HUES6 (cell line): ENCODE data around the gene IKBKG.
"Not testable (repeated sequence)": the region's sequence is repeated elsewhere in the genome, so short reads cannot be mapped to it uniquely, and the experiment has no call there.

ENCODE experiments used
- H3K27ac ChIP-seq: 2 replicates; pipeline ENCODE4 v1.7.0; 2013; ENCODE audit warnings: low read depth, mild to moderate bottlenecking, low read length, inconsistent platforms
- H3K27me3 ChIP-seq: 2 replicates; pipeline ENCODE4 v1.6.1; 2013; ENCODE audit warnings: low read length; ENCODE audit not compliant: control insufficient read depth, insufficient read depth
- H3K36me3 ChIP-seq: 2 replicates; pipeline ENCODE4 v1.6.1; 2013; ENCODE audit warnings: low read length; ENCODE audit not compliant: control insufficient read depth, insufficient read depth
- H3K4me1 ChIP-seq: 2 replicates; pipeline ENCODE4 v1.6.1; 2013; ENCODE audit warnings: low read length; ENCODE audit not compliant: control insufficient read depth, insufficient read depth
- H3K4me3 ChIP-seq: 2 replicates; pipeline ENCODE4 v1.5.1; 2013; ENCODE audit warnings: low read depth, low read length
- H3K9ac ChIP-seq: one replicate; pipeline ENCODE4 v1.6.1; 2013; ENCODE audit warnings: mild to moderate bottlenecking, low read length
- H3K9me3 ChIP-seq: 2 replicates; pipeline ENCODE4 v1.6.1; 2013; ENCODE audit warnings: low read depth, low read length; ENCODE audit not compliant: control insufficient read depth, insufficient read depth

IKBKG gene

DNA sequence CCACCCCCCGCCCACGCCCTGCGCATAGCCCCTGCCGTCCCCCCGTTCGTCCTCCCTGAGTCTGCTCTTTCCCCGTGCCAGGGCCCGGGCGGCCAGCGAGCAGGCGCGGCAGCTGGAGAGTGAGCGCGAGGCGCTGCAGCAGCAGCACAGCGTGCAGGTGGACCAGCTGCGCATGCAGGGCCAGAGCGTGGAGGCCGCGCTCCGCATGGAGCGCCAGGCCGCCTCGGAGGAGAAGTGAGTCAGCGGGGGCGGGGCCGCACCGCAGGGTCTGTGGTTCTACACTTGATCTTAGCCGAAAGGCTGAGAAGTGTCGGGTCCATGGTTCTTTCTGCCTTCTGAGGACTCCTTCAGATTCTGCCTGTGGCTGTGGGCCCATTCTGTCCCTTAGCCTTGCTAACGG, 12.9 kb downstream of the IKBKG start:
- H3K9me3 ChIP-seq, H3K36me3 ChIP-seq, H3K4me1 ChIP-seq, H3K27me3 ChIP-seq, H3K9ac ChIP-seq, H3K27ac ChIP-seq, H3K4me3 ChIP-seq: not testable (repeated sequence)

DNA sequence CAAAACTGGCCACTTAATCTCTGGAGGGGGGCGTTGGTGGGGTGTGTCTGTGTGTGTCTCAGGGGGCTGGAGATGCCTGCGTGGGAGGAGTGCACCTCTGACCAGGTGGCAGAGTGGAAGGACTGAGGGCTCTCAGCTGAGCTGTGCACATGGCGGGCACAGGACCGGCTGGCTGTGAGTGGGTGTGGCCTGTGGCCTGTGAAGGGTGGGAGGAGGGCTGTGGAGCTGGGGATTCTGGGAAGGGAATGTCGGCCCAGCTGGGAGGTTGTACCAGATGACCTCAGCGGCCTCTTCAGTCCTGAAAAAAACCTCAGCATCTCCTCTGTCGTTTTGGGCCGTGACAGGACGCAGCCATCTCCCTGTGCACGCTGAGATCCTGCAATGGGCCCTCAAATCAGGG, 14.9 kb downstream of the IKBKG start:
- H3K4me3 ChIP-seq, H3K27me3 ChIP-seq, H3K27ac ChIP-seq, H3K9me3 ChIP-seq, H3K36me3 ChIP-seq, H3K9ac ChIP-seq, H3K4me1 ChIP-seq: not testable (repeated sequence)

DNA sequence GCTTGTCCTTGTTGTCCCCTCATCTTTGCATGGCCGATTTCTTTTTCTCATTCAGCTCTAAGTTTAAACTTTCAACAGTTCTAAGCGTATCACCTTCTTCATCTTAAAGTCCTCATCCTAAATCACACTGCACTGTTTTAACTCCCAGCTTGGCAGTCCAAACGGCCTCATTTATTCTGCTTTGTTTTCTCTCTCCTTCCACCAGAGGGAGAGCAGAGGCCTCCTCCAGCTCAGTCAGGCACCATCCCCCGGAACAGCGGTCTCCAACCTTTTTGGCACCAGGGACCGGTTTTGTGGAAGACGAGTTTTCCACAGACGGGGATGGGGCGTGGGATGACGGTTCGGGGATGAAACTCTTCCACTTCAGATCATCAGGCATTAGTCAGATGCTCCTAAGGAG, 22.9 kb downstream of the IKBKG start:
- H3K4me3 ChIP-seq, H3K4me1 ChIP-seq, H3K36me3 ChIP-seq, H3K9me3 ChIP-seq, H3K27ac ChIP-seq, H3K27me3 ChIP-seq, H3K9ac ChIP-seq: not testable (repeated sequence)

DNA sequence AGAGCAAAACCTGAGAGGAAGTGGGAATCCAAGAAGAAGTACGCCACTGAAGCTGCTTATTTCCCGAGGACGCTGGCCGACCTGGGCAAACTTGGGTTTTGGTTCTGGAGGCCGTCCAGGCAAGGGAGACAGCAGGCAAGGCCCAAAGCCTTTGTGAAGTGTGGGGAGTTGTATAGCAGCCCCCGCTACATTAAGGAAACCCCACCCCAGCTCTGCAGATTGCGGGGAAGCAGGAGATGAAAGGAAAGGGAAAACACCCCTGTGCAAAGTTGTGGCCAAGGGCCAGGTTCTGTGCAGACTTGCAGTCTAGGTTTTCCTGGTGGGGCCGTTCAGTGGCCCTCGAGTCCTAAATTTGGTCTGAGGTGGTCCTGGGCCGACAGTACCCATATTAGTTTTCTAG, 25.6 kb downstream of the IKBKG start:
- not testable (repeated sequence) for H3K27ac ChIP-seq, H3K9me3 ChIP-seq, H3K4me3 ChIP-seq, H3K36me3 ChIP-seq, H3K4me1 ChIP-seq, H3K27me3 ChIP-seq, H3K9ac ChIP-seq

DNA sequence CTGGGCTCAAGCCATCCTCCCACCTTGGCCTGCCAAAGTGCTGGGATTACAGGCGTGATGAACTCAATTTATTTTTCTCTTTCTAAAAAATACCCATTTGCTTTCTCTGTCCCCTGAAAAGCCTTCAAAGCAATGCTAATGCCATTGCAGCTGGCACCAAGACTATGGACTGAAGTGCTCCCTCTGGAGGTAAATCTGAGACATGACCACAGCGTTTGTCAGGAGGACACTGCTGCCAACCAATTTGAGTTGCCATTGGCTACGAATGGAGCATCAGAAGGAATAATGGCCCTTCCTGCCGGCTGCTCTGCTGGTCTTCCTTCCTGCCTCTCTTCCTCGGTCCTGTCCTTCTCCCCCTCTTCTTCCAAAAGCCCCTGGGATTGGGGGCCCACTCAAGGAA, 27.7 kb downstream of the IKBKG start:
- H3K9ac ChIP-seq, H3K36me3 ChIP-seq, H3K27me3 ChIP-seq, H3K9me3 ChIP-seq, H3K27ac ChIP-seq, H3K4me3 ChIP-seq, H3K4me1 ChIP-seq: not testable (repeated sequence)

DNA sequence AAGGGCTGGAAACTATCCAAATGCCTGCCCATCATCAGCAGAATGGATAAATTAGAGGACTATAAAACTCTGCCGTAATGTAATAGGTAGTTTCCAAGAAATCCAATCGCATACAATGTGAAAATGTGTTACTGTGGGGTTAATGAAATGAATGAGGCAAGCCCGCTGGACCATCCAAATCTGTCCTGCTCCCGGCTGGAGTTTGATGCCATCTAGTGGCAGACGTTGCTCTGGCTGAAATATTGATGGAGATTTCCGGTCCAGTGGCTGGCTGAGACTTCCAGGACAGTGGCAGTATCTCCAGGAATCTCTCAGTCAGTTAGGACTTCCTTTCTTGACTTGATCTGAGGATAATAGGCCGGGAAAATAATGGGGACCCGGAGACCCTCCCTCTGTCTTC, 35.6 kb downstream of the IKBKG start:
- not testable (repeated sequence) for H3K9me3 ChIP-seq, H3K9ac ChIP-seq, H3K27me3 ChIP-seq, H3K4me1 ChIP-seq, H3K27ac ChIP-seq, H3K36me3 ChIP-seq, H3K4me3 ChIP-seq

DNA sequence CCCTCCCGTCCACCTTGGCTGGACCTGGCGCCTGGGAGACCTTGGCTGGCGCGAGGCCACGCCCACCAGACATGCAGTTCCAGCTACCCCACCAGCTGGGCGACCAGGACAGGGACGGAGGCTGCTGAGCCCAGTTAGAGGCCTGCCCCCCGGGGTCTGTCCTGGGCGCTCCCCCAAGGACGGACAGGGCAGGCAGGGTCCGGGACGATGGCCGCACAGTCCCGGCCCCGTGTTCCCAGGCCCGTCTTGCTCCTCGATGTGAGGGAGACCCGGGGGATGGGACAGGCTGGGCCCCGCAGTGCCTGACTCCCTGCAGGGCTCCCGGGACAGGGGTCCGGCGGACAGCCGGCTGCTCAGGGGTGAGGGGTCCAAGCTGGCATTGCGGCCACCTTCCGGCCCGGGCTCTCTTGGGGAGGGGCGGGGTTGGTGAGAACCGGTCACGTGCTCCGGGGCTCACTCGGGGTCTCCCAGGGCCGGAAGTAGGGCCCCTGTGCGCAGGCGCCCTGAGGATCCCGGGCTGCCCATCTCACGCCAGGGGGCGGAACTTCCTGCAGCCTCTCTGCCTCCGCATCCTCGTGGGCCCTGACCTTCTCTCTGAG, 37.3 kb downstream of the IKBKG start, which contains the start of gene CTAG1A:
Gene CTAG1A (plus strand): TSS at position 549 of the 599 bp plus-strand sequence. CDS start 74 bp downstream, outside the sequence.
- H3K9me3 ChIP-seq, H3K9ac ChIP-seq, H3K27me3 ChIP-seq, H3K4me1 ChIP-seq, H3K36me3 ChIP-seq, H3K27ac ChIP-seq, H3K4me3 ChIP-seq: not testable (repeated sequence)

DNA sequence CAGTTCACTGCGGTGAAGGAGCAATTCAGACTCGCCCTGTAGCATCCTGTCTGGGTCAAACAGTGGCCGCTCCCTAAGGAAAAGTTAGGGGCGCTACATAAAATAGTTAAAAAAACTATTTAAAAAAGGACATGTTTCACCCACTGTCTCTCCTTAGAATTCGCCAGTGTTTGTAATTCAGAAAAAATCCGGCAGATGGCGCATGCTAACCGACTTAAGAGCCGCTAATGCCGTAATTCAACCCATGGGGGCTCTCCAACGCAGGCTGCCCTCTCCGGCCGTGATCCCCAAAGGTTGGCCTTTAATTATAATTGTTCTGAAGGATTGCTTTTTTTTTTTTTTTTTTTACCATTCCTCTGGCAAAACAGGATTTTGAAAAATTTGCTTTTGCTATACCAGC, 43.0 kb downstream of the IKBKG start:
- not testable (repeated sequence) for H3K9ac ChIP-seq, H3K4me3 ChIP-seq, H3K27me3 ChIP-seq, H3K36me3 ChIP-seq, H3K4me1 ChIP-seq, H3K27ac ChIP-seq
- peaks cover 41% of the 10 kb centered on the region for H3K9me3 ChIP-seq

DNA sequence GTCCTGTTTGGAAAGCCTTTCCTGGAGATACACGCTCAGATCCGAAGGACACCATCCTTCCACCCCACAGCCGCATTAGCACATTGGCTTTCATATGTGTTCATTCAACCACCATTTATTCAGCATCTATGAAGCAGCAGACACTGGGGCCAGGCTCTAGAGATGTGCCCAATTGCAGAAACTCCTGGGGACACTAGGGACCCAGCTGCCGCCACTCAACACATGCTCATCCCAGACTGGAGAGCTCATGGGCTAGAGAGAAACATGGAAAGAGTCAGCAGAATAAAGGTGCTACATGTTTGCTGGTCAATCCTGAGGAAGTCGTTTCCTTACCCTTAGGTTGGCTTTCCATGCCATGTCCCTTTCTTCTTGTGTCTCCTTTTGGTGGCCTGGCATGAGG, 45.1 kb downstream of the IKBKG start:
- Histone ChIP-seq H3K4me1 (peaks cover 13% of the 10 kb centered on the region; the same call in 1 of the 2 replicates), H3K27ac (no peak overlapping the region), H3K9me3 (peaks cover 55% of the 10 kb centered on the region), H3K4me3 (no peak overlapping the region), H3K27me3 (no peaks in the 10 kb centered on the region), H3K36me3 (no peaks in the 10 kb centered on the region), H3K9ac (no peak overlapping the region)

DNA sequence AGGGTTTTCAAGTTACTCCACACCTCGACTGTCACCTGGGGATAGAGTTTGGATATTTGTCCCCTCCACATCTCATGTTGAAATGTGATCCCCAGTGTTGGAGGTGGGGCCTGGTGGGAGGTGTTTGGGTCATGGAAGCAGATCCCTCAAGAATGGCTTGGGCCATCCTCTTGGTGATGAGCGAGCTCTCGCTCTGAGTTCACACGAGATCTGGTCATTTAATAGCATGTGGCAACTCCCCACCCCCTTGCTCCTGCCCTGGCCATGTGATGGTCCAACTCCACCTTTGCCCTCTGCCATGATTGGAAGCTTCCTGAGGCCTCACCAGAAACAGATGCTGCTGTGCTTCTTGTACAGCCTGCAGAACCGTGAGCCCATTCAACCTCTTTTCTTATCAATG, 45.8 kb downstream of the IKBKG start:
- Histone ChIP-seq H3K27ac (no peak overlapping the region), H3K9ac (no peak overlapping the region), H3K9me3 (peaks cover 62% of the 10 kb centered on the region), H3K4me1 (peaks cover 13% of the 10 kb centered on the region; the same call in 1 of the 2 replicates), H3K36me3 (no peaks in the 10 kb centered on the region), H3K4me3 (no peak overlapping the region), H3K27me3 (no peaks in the 10 kb centered on the region)

DNA sequence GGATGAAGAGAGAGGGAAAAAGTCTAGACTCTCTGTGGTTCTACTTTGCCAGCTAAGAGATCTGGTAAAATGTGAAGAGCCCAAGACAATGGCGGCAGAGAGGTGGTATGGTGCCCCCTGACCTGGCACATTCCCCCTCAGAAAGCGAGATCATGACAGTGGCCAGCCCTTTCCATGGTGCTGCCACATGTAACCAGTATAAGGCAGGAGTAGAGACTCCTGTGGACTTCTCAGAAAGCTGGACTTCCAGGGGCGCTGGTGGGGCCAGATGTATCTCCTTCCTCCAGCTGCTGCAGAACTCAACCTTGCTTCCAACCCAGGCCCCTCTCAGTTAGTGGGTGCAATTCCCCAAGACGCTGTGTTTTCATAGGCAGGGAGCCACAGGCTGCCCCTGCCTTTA, 47.1 kb downstream of the IKBKG start:
- no peak overlapping the region for H3K27ac ChIP-seq
- H3K36me3 ChIP-seq: no peaks in the 10 kb centered on the region

More for the DNA sequence above, 47.1 kb downstream of the IKBKG start:
- no peak overlapping the region for H3K9ac ChIP-seq
- H3K9me3 ChIP-seq: peaks cover 67% of the 10 kb centered on the region
- H3K4me3 ChIP-seq: no peak overlapping the region
- no peaks in the 10 kb centered on the region for H3K27me3 ChIP-seq
- peaks cover 13% of the 10 kb centered on the region; the same call in 1 of the 2 replicates for H3K4me1 ChIP-seq
